ENCODE measurements around the gene HBQ1.
"Not testable (repeated sequence)": the region's sequence is repeated elsewhere in the genome, so short reads cannot be mapped to it uniquely, and the experiment has no call there.

HBQ1 gene

DNA sequence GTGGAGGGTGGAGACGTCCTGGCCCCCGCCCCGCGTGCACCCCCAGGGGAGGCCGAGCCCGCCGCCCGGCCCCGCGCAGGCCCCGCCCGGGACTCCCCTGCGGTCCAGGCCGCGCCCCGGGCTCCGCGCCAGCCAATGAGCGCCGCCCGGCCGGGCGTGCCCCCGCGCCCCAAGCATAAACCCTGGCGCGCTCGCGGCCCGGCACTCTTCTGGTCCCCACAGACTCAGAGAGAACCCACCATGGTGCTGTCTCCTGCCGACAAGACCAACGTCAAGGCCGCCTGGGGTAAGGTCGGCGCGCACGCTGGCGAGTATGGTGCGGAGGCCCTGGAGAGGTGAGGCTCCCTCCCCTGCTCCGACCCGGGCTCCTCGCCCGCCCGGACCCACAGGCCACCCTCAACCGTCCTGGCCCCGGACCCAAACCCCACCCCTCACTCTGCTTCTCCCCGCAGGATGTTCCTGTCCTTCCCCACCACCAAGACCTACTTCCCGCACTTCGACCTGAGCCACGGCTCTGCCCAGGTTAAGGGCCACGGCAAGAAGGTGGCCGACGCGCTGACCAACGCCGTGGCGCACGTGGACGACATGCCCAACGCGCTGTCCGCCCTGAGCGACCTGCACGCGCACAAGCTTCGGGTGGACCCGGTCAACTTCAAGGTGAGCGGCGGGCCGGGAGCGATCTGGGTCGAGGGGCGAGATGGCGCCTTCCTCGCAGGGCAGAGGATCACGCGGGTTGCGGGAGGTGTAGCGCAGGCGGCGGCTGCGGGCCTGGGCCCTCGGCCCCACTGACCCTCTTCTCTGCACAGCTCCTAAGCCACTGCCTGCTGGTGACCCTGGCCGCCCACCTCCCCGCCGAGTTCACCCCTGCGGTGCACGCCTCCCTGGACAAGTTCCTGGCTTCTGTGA is 3.5 kb upstream of the HBQ1 start, which contains the start of gene HBA1:
HBA1 (plus strand) TSS at position 204 of the 906 bp plus-strand sequence; CDS start at position 241, 37 bp downstream.
- DNase-seq (ENCODE audit: low read depth) = not testable (repeated sequence)

DNA sequence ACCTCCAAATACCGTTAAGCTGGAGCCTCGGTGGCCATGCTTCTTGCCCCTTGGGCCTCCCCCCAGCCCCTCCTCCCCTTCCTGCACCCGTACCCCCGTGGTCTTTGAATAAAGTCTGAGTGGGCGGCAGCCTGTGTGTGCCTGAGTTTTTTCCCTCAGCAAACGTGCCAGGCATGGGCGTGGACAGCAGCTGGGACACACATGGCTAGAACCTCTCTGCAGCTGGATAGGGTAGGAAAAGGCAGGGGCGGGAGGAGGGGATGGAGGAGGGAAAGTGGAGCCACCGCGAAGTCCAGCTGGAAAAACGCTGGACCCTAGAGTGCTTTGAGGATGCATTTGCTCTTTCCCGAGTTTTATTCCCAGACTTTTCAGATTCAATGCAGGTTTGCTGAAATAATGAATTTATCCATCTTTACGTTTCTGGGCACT is 2.9 kb upstream of the HBQ1 start:
- no peak for DNase-seq (ENCODE audit: low read depth)

DNA sequence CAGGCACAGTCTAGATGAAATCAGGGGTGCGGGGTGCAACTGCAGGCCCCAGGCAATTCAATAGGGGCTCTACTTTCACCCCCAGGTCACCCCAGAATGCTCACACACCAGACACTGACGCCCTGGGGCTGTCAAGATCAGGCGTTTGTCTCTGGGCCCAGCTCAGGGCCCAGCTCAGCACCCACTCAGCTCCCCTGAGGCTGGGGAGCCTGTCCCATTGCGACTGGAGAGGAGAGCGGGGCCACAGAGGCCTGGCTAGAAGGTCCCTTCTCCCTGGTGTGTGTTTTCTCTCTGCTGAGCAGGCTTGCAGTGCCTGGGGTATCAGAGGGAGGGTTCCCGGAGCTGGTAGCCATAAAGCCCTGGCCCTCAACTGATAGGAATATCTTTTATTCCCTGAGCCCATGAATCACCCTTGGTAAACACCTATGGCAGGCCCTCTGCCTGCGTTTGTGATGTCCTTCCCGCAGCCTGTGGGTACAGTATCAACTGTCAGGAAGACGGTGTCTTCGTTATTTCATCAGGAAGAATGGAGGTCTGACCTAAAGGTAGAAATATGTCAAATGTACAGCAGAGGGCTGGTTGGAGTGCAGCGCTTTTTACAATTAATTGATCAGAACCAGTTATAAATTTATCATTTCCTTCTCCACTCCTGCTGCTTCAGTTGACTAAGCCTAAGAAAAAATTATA is 2.1 kb upstream of the HBQ1 start:
- DNase-seq (ENCODE audit: low read depth) = no peak

DNA sequence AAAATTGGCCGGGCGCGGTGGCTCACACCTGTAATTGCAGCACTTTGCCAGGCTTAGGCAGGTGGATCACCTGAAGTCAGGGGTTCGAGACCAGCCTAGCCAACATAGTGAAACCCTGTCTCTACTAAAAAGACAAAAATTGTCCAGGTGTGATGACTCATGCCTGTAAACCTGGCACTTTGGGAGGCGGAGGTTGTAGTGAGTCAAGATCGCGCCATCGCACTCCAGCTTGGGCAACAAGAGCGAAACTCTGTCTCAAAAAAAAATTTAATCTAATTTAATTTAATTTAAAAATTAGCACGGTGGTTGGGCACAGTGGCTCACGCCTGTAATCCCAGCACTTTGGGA is 1.6 kb upstream of the HBQ1 start:
- DNase-seq (ENCODE audit: low read depth) = no peak

DNA sequence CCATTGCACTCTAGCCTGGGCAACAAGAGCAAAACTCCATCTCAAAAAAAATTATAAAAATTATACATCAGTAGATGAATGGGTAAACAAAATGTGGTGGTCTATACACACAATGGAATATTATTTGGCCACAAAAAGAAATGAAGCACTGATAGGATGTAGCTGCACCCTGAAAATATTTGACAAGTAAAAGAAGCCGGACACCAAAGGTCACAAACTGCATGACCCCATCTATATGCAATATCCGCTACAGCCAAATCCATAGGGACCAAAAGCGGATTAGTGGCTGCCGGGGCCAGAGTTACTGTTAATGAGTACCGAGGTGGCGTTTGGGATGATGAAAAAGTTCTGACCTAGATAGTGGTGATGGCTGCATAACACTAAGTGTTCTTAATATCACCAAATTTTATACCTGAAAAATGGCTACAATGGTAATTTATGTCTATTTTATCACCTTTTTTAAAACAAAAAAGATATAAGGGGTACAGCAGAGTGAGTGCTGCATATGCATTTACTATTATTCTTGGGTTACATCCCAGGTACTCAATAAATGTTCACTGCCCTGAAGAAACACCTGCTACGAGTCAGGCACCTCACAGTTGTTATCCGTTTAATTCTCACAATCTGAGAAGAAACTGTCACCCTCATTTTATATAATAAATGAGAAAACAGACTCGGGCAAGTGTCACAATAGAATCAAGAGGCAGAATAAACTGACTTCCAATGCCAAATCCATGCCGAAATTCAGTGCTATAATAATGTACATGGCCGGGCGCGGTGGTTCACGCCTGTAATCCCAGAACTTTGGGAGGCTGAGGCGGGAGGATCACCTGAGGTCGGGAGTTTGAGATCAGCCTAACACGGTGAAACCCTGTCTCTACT is 807 bp upstream of the HBQ1 start:
- no peak for DNase-seq (ENCODE audit: low read depth)

DNA sequence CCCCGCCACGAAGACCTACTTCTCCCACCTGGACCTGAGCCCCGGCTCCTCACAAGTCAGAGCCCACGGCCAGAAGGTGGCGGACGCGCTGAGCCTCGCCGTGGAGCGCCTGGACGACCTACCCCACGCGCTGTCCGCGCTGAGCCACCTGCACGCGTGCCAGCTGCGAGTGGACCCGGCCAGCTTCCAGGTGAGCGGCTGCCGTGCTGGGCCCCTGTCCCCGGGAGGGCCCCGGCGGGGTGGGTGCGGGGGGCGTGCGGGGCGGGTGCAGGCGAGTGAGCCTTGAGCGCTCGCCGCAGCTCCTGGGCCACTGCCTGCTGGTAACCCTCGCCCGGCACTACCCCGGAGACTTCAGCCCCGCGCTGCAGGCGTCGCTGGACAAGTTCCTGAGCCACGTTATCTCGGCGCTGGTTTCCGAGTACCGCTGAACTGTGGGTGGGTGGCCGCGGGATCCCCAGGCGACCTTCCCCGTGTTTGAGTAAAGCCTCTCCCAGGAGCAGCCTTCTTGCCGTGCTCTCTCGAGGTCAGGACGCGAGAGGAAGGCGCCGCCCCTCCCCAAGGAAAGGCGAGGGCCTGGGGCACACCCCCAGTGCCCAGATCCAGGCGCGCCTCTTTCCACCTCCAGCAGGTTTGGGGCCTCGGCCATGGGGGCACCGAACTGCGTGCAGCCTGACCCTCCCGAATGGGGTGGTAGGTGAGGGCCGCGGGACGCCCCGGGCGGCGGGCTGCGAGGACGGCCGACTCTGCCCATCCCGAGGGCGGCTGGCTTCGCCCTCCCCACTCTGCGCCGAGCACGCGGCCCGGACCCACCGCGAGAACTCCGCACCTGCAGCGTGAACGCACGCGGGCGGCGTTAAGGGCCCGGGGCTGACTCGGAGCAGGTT is 664 bp downstream of the HBQ1 start:
- no peak for DNase-seq (ENCODE audit: low read depth)

DNA sequence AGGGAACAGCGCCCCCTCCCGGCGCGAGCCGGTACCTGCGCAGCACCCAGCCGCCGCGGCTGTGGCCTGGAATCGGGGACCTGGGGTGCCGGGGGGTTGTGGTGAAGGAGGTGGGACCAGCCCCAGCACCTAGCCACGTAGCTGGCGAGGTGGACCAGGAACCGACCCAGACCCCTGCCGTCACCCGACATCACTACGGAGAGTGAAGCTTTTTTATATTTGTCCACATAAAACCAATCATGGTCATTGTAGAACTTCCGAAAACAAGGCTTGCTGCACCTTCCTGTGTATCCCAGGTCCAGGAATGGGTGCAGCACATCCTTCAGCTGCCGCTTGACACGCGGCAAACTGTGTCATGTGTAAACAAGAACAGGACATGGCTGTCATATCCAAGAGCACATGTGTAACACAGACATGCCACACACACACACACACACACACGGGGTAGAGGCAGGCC is 1.3 kb downstream of the HBQ1 start:
- no peak for DNase-seq (ENCODE audit: low read depth)

DNA sequence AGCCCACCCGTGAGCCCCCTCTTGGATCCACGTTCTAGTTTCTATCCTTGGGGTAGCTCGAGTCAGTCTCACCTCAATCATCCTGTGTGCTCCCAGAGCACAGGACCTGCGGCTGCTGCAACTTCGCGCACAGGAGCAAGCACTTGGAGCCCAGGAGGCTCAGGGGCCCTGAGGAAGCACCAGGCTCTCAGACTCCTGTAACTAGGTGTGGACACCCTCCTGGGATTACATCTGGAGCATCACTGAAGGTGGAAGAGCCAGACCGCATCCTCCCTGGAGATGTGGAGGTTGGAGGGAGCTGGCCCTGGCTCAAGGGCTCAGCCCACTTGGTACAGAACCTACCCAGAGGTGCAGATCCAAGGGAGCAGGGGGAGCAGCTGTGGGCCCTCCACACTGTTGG is 2.7 kb downstream of the HBQ1 start:
- no peak for DNase-seq (ENCODE audit: low read depth)

DNA sequence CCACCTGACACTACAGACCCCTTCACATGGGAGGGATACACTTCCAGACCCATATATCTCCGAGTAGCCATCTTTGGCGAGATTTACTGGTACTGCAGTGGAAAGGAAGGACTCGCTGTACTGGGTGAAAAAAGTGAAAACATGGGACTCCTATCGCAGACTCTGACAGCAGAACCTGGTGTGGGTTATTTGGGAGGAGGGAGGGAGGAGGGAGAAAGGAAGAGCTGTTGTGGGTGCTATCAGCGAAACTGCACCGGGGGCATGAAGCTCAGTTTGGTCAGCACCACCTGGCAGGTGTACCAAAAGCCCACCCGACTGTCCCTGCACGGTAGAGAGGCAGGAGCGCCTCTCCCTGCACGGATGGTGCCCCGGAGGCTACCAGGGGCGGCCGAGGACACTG is 5.0 kb downstream of the HBQ1 start:
- no peak for DNase-seq (ENCODE audit: low read depth)

DNA sequence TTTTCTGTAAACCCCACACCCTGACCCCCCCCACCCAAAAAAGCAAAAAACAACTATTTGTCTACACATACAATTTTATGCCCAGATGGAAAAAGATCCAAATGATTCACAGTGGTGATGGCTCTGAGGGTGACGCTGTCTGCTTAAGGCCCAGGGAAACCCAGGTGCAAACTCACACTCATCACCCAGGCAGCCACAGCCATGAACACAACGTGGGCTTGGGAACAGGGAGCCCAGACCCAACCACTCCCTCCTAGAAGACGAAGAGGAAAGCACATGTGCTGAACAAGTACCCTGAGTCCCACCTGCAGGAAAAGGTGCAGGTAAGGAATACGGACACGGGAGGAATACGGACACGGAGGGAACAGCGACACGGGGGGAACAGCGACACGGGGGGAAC is 5.4 kb downstream of the HBQ1 start:
- DNase-seq (ENCODE audit: low read depth) = no peak

DNA sequence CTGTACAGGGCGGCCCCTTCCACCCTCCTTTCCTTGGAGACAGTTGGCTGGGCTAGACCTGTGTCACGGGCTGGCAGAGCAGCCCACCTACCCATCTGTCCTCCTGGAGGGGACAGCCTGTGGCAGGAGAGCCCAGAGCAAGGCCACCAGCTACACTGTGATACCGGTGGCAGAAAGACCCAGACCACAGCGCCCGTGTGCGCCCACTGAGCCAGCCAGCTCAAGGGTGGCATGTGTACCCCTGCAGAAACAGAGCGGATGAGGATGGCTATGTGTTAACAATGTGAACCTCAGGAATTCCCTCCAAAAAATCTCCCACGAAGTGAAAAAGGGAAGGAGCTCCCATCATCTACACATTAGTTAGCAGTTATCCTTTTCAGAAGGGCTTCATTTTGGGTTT is 7.1 kb downstream of the HBQ1 start:
- no peak for DNase-seq (ENCODE audit: low read depth)

DNA sequence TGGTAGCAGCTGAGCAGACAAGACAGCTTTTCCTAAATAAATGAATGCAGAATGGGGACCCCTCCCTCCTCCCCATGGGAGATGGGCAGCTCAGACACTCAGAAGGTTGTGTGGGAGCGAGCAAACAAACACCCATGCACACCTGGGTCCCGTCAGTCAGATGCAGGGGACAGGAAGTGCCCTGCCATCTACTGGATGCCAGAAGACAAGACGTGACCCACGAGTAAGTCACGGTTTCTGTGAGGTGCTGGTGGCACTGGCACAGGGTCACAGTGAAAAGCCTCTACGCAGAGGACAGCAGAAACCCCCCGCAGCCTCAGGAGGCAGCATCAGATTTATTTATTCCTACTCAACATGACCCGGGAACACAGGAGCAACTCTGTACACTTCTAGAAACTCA is 8.4 kb downstream of the HBQ1 start:
- no peak for DNase-seq (ENCODE audit: low read depth)

DNA sequence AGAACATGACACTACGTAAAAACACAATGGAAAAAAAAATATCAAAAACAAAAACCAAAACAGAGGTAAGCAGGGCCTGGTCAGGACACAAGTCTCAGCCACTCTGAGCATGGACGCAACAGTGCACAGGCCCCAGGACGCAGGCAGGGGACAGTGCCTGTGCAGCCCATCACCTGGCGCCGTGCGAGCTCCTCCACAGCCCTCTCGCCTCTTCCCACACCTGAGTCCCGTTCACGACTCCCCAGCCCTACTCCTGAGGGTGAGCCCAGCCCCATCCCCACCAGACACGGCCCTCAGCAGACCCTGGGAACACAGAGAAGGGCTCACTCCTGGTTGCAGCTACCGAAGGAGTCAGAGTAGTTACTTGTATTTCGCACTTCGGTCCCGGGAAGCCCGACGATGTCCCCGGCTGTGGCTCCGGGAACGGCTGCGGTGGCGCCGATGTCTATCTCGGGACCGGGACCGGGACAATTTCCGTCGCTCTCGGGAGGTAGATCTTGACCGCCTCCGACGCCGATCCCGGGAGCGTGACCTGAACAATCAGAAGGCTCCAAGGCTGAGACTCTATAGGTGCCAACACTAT is 9.4 kb downstream of the HBQ1 start:
- DNase-seq (ENCODE audit: low read depth) = no peak

DNA sequence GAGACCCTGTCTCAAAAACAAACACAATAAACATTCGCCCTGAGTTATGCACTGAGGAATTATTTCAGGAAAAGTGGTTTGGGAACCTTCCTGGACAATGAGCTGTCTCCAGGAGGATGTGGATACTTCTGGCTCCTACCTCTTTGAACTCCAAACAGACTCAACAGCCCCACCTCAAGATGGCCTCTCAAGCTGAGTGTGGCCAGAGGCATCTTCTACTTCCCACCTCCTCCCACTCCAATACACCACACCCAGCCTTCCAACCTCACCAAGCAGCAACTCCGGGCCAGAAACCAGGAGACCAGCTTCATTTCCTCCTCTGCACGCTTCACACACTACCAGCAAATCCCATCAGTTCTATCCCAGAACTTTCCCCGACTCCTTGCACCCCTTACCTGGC is 11.6 kb downstream of the HBQ1 start:
- DNase-seq (ENCODE audit: low read depth) = no peak

DNA sequence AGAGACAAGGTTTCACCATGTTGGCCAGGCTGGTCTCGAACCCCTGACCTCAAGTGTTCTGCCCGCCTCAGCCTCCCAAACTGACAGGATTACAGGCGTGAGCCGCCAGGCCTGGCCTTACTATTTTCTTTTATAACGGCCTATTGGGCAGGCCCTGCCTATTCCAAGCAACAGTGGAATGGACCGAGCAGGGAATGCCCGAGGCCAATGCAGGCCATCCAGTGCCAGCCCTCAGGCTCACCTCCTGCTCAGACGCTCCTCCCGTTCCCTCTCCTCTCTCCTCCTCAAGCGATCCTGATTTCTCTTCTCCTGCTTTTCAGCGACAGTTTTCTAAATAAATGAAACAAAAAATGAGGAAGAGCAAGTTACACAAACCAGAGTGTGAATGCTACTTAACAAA is 12.4 kb downstream of the HBQ1 start:
- no peak for DNase-seq (ENCODE audit: low read depth)

DNA sequence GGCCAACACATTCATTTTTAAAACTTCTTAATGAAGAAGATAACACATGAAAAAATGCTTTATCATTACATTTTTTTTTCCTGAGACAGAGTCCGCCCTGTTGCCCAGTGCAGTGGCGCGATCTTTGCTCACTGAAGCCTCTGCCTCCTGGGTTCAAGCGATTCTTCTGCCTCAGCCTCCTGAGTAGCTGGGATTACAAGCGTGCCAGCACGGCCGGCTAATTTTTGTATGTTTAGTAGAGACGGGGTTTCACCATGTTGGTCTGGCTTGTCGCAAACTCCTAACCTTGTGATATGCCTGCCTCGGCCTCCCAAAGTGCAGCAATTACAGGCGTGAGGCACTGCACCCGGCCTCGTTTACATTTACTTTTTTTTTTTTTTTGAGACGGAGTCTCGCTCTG is 13.2 kb downstream of the HBQ1 start:
- DNase-seq (ENCODE audit: low read depth) = no peak

DNA sequence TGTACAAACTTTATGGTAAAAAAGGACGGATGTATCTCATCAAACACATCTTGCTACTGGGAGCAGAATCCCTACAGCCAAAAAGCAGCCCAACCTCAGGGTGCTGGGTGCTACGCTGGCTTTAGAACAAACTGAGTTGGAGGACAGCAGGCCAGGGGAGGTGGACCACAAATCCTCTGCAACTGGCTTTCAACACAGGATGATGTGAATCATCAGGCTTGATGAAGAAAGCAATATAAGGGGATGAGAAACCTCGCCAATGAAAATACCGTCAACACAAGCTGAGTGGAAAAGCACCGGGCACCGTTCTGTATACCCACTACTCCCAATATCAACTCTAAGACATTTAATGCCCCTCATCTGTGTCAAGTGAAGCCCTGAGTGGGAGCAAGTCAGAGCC is 14.3 kb downstream of the HBQ1 start:
- DNase-seq (ENCODE audit: low read depth) = no peak

DNA sequence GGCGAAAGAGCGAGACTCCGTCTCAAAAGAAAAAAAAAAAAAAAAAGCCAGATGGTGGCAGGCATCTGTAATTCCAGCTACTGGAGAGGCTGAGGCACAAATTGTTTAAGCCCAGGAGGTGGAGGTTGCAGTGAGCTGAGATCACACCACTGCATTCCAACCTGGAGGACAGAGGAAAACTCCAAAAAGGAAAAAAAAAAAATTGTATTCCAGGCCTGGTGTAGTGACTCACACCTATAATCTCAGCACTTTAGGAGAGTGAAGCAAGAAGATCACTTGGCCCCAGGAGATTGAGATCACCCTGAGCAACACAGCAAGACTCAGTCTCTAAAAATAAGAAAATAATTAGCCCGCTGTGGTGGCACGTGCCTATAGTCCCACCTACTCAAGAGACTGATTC is 20.1 kb downstream of the HBQ1 start:
- DNase-seq (ENCODE audit: low read depth) = no peak

DNA sequence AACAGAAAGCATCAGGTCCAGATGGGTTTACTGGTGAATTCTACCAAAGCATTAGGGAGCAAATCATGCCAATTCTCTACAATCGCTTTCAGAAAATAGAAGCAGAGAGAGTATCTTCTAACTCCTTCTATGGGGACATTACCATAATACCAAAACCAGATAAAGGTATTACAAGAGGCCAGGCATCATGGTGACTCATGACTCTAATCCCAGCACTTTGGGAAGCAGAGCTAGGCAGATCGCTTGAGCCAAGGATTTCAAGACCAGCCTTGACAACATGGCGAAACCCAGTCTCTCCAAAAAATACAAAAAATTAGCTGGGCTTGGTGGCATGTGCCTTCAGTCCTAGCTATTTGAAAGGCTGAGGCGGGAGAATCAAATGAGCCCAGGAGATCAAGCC is 23.0 kb downstream of the HBQ1 start:
- no peak for DNase-seq (ENCODE audit: low read depth)

DNA sequence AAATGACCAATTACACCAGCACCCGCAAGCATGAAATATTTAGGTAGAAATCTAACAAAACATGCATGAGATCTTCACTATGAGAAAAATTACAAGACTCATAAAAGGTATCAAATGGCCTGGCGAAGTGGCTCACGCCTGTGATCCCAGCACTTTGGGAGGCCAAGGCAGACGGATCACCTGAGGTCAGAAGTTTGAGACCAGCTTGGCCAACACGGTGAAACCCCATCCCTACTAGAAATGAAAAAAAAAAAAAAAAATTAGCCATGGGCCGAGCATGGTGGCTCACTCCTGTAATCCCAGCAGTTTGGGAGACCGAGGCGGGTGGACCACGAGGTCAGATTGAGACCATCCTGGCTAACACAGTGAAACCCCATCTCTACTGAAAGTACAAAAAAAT is 23.8 kb downstream of the HBQ1 start:
- not testable (repeated sequence) for DNase-seq (ENCODE audit: low read depth)

DNA sequence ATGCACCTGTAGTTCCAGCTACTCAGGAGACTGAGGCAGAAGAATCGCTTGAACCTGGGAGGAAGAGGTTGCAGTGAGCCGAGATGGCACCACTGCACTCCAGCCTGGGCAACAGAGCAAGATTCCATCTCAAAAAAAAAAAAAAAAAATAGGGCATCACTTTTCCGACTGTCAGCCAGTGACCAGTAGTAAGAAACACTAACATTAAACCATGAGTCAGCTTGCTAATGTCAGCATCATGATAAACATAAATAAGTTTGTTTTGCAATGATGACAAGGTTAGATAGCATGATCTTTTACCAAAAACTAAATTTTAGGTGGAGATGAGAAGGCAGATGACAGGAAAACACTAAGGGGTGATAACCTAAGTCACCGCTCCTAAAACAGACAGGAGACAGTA is 29.1 kb downstream of the HBQ1 start:
- not testable (repeated sequence) for DNase-seq (ENCODE audit: low read depth)
